Endothelial cell of umbilical vein (primary cell): ENCODE measurements around the gene CD27. TPM values are rescaled to one million over a fixed set of nuclear protein-coding genes. Genes with fewer than 3 reads are reported as not detected.

Experiments used
- BruUV-seq: library from RNA; stranded (reverse); fragments of 400-500 nt; replicated peaks from 2 replicates; lab custom pipeline; 2021; lab: Mats Ljungman, UMichigan
- CTCF ChIA-PET: fragments of 300-600, 350-600 bp; sonication (Branson Sonifier 250); formaldehyde crosslinking; loops from one replicate; lab custom pipeline; 2021; ENCODE audit warnings: antibody characterized with exemption, inconsistent platforms; lab: Charles Lee
- POLR2A ChIA-PET: fragments of 300-600, 350-600 bp; sonication (Branson Sonifier 250); formaldehyde crosslinking; loops from one replicate; lab custom pipeline; 2021; ENCODE audit warnings: antibody characterized with exemption, inconsistent platforms; lab: Charles Lee
- DNase-seq: peaks from one replicate; pipeline ENCODE4 v3.0.0-alpha.2; 2011; ENCODE audit warnings: low read depth, low spot score
- FAIRE-seq: peaks from 2 replicates; lab custom pipeline; 2011; peaks lifted over from hg19 to GRCh38; lab: Jason Lieb, UNC
- H2AFZ ChIP-seq: 2 replicates; pipeline ENCODE4 v1.6.0; 2012; ENCODE audit warnings: low read depth, low read length, control low read depth, inconsistent platforms
- H3K27ac ChIP-seq: 2 replicates; pipeline ENCODE4 v1.5.1; 2011; ENCODE audit warnings: low read depth, mild to moderate bottlenecking, control low read depth, low read length, moderate library complexity; ENCODE audit not compliant: insufficient read depth
- H3K27me3 ChIP-seq, 2 experiments: 2 replicates each; pipeline versions ENCODE4 v1.6.0 to v1.6.1; 2011; ENCODE audit warnings: low read length in 2 of 2, mixed read lengths in 1 of 2; ENCODE audit not compliant: control insufficient read depth in 2 of 2, insufficient read depth in 2 of 2
- H3K36me3 ChIP-seq, 2 experiments: 2 replicates in 1 of 2; 3 replicates in 1 of 2; pipeline ENCODE4 v1.5.1; 2011; ENCODE audit warnings: low read length in 2 of 2, mild to moderate bottlenecking in 1 of 2, moderate library complexity in 1 of 2; ENCODE audit not compliant: control insufficient read depth in 2 of 2, insufficient read depth in 2 of 2; ENCODE audit errors: extremely low read depth in 1 of 2
- H3K4me1 ChIP-seq: 3 replicates; pipeline ENCODE4 v1.5.1; 2011; ENCODE audit warnings: mild to moderate bottlenecking, low read length; ENCODE audit not compliant: control insufficient read depth, insufficient read depth; ENCODE audit errors: extremely low read depth
- H3K4me2 ChIP-seq: 2 replicates; pipeline ENCODE4 v1.6.1; 2011; ENCODE audit warnings: low read length, control low read depth, mixed read lengths; ENCODE audit not compliant: insufficient read depth
- H3K4me3 ChIP-seq, 3 experiments: fragments of 200-600 bp in 1 of 3; sonication (generic), shearing (Covaris generic) in 1 of 3; replicated peaks in 1 of 3; 2 replicates each; pipeline ENCODE4 v1.5.1; 2011 to 2016; ENCODE audit warnings: control low read depth in 3 of 3, low read length in 3 of 3, mild to moderate bottlenecking in 2 of 3, inconsistent platforms in 1 of 3, low read depth in 1 of 3, moderate library complexity in 1 of 3; ENCODE audit not compliant: insufficient read depth in 1 of 3
- H3K79me2 ChIP-seq: 2 replicates; pipeline ENCODE4 v1.6.0; 2012; ENCODE audit warnings: low read length, inconsistent platforms; ENCODE audit not compliant: control insufficient read depth, insufficient read depth
- H3K9ac ChIP-seq: replicated peaks from 2 replicates; pipeline ENCODE3; 2011; ENCODE audit warnings: low read length, control low read depth; ENCODE audit not compliant: insufficient read depth; ENCODE audit errors: extremely low read depth
- H3K9me1 ChIP-seq: replicated peaks from 3 replicates; pipeline ENCODE4 v1.6.0; 2011; ENCODE audit warnings: mild to moderate bottlenecking, low read length; ENCODE audit not compliant: control insufficient read depth, insufficient read depth; ENCODE audit errors: extremely low read depth
- H3K9me3 ChIP-seq: replicated peaks from 2 replicates; pipeline ENCODE4 v1.5.1; 2012; ENCODE audit warnings: low read length, inconsistent platforms; ENCODE audit not compliant: control insufficient read depth, insufficient read depth
- H4K20me1 ChIP-seq: replicated peaks from 2 replicates; pipeline ENCODE3; 2011; ENCODE audit warnings: mild to moderate bottlenecking, low read length; ENCODE audit not compliant: control insufficient read depth, insufficient read depth; ENCODE audit errors: extremely low read depth
- EZH2 ChIP-seq: IDR thresholded peaks from 2 replicates; pipeline ENCODE4 v1.6.1; 2012; ENCODE audit warnings: borderline replicate concordance, low read depth, mild to moderate bottlenecking, moderate library complexity, low read length, inconsistent platforms; ENCODE audit not compliant: severe bottlenecking
- FOS ChIP-seq: IDR thresholded peaks from 2 replicates; pipeline ENCODE4 v1.6.1; 2011; ENCODE audit warnings: mild to moderate bottlenecking, low read length, moderate library complexity, borderline replicate concordance; ENCODE audit not compliant: insufficient read depth
- GATA2 ChIP-seq: IDR thresholded peaks from 2 replicates; pipeline ENCODE4 v1.7.0; 2011; ENCODE audit warnings: low read depth, mild to moderate bottlenecking, moderate library complexity, mixed read lengths, low read length; ENCODE audit not compliant: insufficient read length, insufficient read depth
- JUN ChIP-seq: IDR thresholded peaks from 2 replicates; pipeline ENCODE4 v1.6.1; 2011; ENCODE audit warnings: borderline replicate concordance, low read depth; ENCODE audit not compliant: insufficient read length, insufficient read depth
- MYC ChIP-seq: IDR thresholded peaks from one replicate; pipeline ENCODE4 v1.6.1; 2011; ENCODE audit warnings: mild to moderate bottlenecking, low read depth, low read length
- POLR2A ChIP-seq: IDR thresholded peaks from 2 replicates; pipeline ENCODE4 v1.6.1; 2012; ENCODE audit warnings: low read depth, mild to moderate bottlenecking, control low read depth, low read length
- POLR2AphosphoS5 ChIP-seq: IDR thresholded peaks from 2 replicates; pipeline ENCODE4 v1.6.1; 2012; ENCODE audit warnings: low read depth, mild to moderate bottlenecking, control low read depth, low read length, moderate library complexity; ENCODE audit not compliant: insufficient read depth
- dilution Hi-C: fragments of 300-500 bp; cut with MboI; formaldehyde crosslinking; loops from one replicate; pipeline ENCODE4 v1.15.0; 2019; ENCODE audit warnings: low sequenced_read_pairs; ENCODE audit not compliant: extremely low pct_ligation_motif_present
- intact Hi-C: fragments of 100-400 bp; cut with micrococcal nuclease; formaldehyde crosslinking; loops from one replicate; pipeline ENCODE4 v1.10.0; 2022
- polyA plus RNA-seq, 4 experiments: library from polyadenylated mRNA; depleted of rRNA in 3 of 4; stranded (reverse) in 3 of 4; unstranded in 1 of 4; fragments of >200 nt; gene quantifications; 2 replicates each; pipeline versions ENCODE4 v1.2.1 to v1.2.3, GENCODE V29; 2011 to 2012; ENCODE audit warnings: missing spikeins in 1 of 4
- total RNA-seq: library from RNA; stranded (reverse); gene quantifications from 2 replicates; pipeline ENCODE4 v1.2.3, GENCODE V29; 2021
- TF ChIP-seq, protein P1 (sequence below), 2 donors: IDR thresholded peaks; 1 replicate in 1 of 2; 2 replicates in 1 of 2; pipeline ENCODE4 v1.5.1; 2011; ENCODE audit warnings: low read length in 2 of 2, mild to moderate bottlenecking in 2 of 2, moderate library complexity in 2 of 2, control low read depth in 1 of 2, inconsistent platforms in 1 of 2, low read depth in 1 of 2; ENCODE audit not compliant: insufficient read depth in 1 of 2; ENCODE audit errors: extremely low read depth in 1 of 2
- TF ChIP-seq, protein P2 (sequence below): IDR thresholded peaks from 2 replicates; pipeline ENCODE4 v1.6.1; 2011; ENCODE audit not compliant: insufficient read depth, insufficient read length

Gene CD27
- total and polyA plus RNA-seq, 2 donors (not counting 3 experiments of a cell fraction or from before 2014, with no cell fraction given) = not detected

DNA sequence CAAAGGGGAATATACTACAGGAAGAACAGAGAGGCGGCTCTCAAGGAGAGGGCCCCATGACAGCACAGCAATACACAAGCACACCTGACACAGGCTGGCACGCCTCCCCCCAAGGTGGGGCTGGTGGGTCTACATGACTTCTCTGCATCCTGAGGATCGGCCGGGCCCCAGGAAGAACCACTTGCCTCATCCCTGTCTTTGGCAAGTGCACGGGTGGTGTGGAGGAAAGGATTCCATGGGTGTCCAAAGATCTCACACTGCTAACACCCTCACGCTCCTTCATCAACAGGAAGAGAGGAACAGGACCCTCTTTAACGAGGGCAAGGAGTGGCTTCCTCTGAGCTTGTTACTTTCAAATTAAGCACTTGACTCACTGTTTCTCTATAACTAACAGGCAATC, 18.5 kb downstream of the CD27 start:
- Histone ChIP-seq H3K9me1 (no peaks in the 10 kb centered on the region), H3K27me3 (no peaks in the 10 kb centered on the region), H3K4me3 (no peak overlapping the region), H3K9me3 (no peaks in the 10 kb centered on the region), H3K4me1 (peaks cover 13% of the 10 kb centered on the region), H3K9ac (no peak overlapping the region), H3K4me2 (no peak overlapping the region), H4K20me1 (no peaks in the 10 kb centered on the region), H2AFZ (no peak overlapping the region), H3K79me2 (no peaks in the 10 kb centered on the region), H3K27ac (no peak overlapping the region), H3K36me3 (peaks cover 6 to 19% of the 10 kb centered on the region in 2 experiments)
- FAIRE-seq (peak; percentile 63), DNase-seq (peak; percentile 39)
- no TSS peak for BruUV-seq
- TF ChIP-seq, protein P1, sequence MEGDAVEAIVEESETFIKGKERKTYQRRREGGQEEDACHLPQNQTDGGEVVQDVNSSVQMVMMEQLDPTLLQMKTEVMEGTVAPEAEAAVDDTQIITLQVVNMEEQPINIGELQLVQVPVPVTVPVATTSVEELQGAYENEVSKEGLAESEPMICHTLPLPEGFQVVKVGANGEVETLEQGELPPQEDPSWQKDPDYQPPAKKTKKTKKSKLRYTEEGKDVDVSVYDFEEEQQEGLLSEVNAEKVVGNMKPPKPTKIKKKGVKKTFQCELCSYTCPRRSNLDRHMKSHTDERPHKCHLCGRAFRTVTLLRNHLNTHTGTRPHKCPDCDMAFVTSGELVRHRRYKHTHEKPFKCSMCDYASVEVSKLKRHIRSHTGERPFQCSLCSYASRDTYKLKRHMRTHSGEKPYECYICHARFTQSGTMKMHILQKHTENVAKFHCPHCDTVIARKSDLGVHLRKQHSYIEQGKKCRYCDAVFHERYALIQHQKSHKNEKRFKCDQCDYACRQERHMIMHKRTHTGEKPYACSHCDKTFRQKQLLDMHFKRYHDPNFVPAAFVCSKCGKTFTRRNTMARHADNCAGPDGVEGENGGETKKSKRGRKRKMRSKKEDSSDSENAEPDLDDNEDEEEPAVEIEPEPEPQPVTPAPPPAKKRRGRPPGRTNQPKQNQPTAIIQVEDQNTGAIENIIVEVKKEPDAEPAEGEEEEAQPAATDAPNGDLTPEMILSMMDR (IDR thresholded peaks at IDR 0.05; ENCODE audit: extremely low read depth in 1 of 2, insufficient read depth in 1 of 2, low read depth in 1 of 2, low read length in 2 of 2) = no peak
- TF ChIP-seq MYC = no peak
- TF ChIP-seq EZH2 = no peak
- no peak for TF ChIP-seq JUN
- no peak for TF ChIP-seq POLR2A
- ChIA-PET POLR2A (interaction anchor here (1.4 kb wide), 1 partner anchor 71 kb away, joined by 3 read pairs; no protein-coding TSS in a partner anchor), CTCF (interaction anchor here (1.0 to 3.8 kb wide), 5 partner anchors 20 to 137 kb away, joined by 3 to 17 read pairs (median 6); no protein-coding TSS in a partner anchor)
- dilution Hi-C loops = no loop called here
- intact Hi-C loops = no loop called here

DNA sequence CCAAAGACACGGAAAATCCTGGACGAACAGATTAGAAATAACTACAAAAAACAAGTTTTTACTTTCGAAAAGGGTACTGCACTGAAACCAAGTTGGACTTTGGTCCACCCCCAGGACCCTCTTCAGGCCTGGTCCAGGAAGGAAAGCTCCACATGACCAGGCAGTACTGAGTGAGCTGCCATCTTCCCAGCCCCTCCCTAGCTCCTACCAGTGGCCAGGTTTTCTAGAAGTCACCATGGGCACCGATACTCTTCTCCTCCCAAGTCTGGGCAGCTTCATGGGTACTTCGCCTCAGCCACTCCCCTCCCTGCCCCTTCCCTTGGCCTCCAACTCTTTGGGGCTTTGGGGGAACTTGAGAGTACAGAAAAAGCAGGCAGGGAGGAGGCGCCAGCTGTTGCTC, 19.1 kb downstream of the CD27 start:
- no peak for DNase-seq
- Histone ChIP-seq H3K9me1 (no peaks in the 10 kb centered on the region), H3K36me3 (peaks cover 6 to 13% of the 10 kb centered on the region in 2 experiments), H3K27ac (no peak overlapping the region), H3K9ac (no peak overlapping the region), H3K79me2 (no peaks in the 10 kb centered on the region), H3K27me3 (no peaks in the 10 kb centered on the region), H2AFZ (no peak overlapping the region), H3K9me3 (no peaks in the 10 kb centered on the region), H3K4me1 (peaks cover 14% of the 10 kb centered on the region), H4K20me1 (no peaks in the 10 kb centered on the region), H3K4me2 (no peak overlapping the region), H3K4me3 (no peak overlapping the region)
- no peak for TF ChIP-seq EZH2
- TF ChIP-seq GATA2 = no peak
- TF ChIP-seq FOS = no peak
- no peak for TF ChIP-seq MYC
- TF ChIP-seq, protein P1 (IDR thresholded peaks at IDR 0.05; ENCODE audit: extremely low read depth in 1 of 2, insufficient read depth in 1 of 2, low read depth in 1 of 2, low read length in 2 of 2) = no peak
- no peak for TF ChIP-seq JUN
- no peak for TF ChIP-seq POLR2A
- no peak for TF ChIP-seq POLR2AphosphoS5
- TF ChIP-seq, protein P2, sequence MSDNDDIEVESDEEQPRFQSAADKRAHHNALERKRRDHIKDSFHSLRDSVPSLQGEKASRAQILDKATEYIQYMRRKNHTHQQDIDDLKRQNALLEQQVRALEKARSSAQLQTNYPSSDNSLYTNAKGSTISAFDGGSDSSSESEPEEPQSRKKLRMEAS = no peak
- BruUV-seq = no TSS peak
- dilution Hi-C loops (no loop called here), intact Hi-C loops (no loop called here)
- CTCF ChIA-PET = interaction anchor here (1.0 to 3.8 kb wide), 6 partner anchors 21 to 141 kb away, joined by 3 to 40 read pairs (median 9); no protein-coding TSS in a partner anchor
- POLR2A ChIA-PET = interaction anchor here (1.4 kb wide), 1 partner anchor 70 kb away, joined by 3 read pairs; no protein-coding TSS in a partner anchor
- no peak for FAIRE-seq
